Parathyroid adenoma (tissue), 2 donors: Measurements from ENCODE around the gene SRP68.
"Not testable (repeated sequence)": the region's sequence is repeated elsewhere in the genome, so short reads cannot be mapped to it uniquely, and the experiment has no call there.

Source experiments
- H2AFZ ChIP-seq: fragments of 300-600 bp; sonication (generic); one replicate; pipeline ENCODE4 v1.7.0; 2017; ENCODE audit warnings: antibody characterized with exemption, mild to moderate bottlenecking
- H3K27ac ChIP-seq: fragments of 300-600 bp; sonication (generic); one replicate; pipeline ENCODE4 v1.7.0; 2017
- H3K27me3 ChIP-seq: fragments of 300-600 bp; sonication (generic); one replicate; pipeline ENCODE4 v1.7.0; 2017; ENCODE audit warnings: low read length; ENCODE audit not compliant: control insufficient read depth, insufficient read depth
- H3K36me3 ChIP-seq: fragments of 300-600 bp; sonication (generic); one replicate; pipeline ENCODE4 v1.7.0; 2017; ENCODE audit warnings: low read length; ENCODE audit not compliant: control insufficient read depth, insufficient read depth
- H3K4me1 ChIP-seq: fragments of 300-600 bp; sonication (generic); one replicate; pipeline ENCODE4 v1.7.0; 2017; ENCODE audit warnings: control low read depth
- H3K4me2 ChIP-seq: fragments of 300-600 bp; sonication (generic); one replicate; pipeline ENCODE4 v1.7.0; 2017; ENCODE audit warnings: low read length
- H3K4me3 ChIP-seq: fragments of 300-600 bp; sonication (generic); one replicate; pipeline ENCODE4 v1.7.0; 2017; ENCODE audit warnings: low read depth, low read length
- H3K79me2 ChIP-seq: fragments of 300-600 bp; sonication (generic); one replicate; pipeline ENCODE4 v1.7.0; 2017; ENCODE audit warnings: control low read depth
- H3K9ac ChIP-seq: fragments of 300-600 bp; sonication (generic); one replicate; pipeline ENCODE4 v1.7.0; 2017; ENCODE audit warnings: mild to moderate bottlenecking
- H3K9me3 ChIP-seq: fragments of 300-600 bp; sonication (generic); one replicate; pipeline ENCODE4 v1.7.0; 2017; ENCODE audit warnings: low read length; ENCODE audit not compliant: control insufficient read depth
- CTCF ChIP-seq: fragments of 300-600 bp; sonication (generic); IDR thresholded peaks from one replicate; pipeline ENCODE4 v1.7.0; 2017; ENCODE audit warnings: antibody characterized with exemption, mild to moderate bottlenecking
- donor health status: primary hyperparathyroidism.

Gene SRP68

GRCh38 chr17:76071531-76072147, 678 bp downstream of the SRP68 start:
- H3K79me2 ChIP-seq = peaks cover 15% of the 10 kb centered on the region
- peak overlapping the region; percentile 89 for H3K4me3 ChIP-seq
- H3K4me1 ChIP-seq = peaks cover 22% of the 10 kb centered on the region
- H3K9ac ChIP-seq = peak overlapping the region; percentile 37
- TF ChIP-seq CTCF = no peak
- H3K27me3 ChIP-seq = peaks cover 3% of the 10 kb centered on the region
- H3K9me3 ChIP-seq = no peaks in the 10 kb centered on the region
- peak overlapping the region; percentile 99 for H3K4me2 ChIP-seq
- no peak overlapping the region for H3K27ac ChIP-seq
- no peaks in the 10 kb centered on the region for H3K36me3 ChIP-seq
- peak overlapping the region; percentile 100 for H2AFZ ChIP-seq

DNA sequence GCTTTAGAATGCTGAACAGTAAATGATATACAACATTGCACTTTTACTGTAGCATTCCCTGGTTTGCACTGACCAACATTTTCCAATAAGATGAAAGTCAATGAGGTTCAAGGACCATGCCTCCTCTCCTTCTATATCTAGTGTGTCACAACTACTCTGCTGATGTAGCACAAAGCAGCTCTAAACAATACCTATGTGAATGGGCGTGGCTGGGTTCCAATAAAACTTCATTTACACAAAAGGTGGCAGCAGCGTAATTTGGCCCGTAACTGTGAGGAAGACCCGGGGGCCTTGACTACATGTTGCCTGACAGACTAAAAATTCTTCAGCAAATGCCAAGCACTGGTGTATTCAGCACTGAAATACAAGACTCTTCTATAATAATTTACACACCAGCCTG, 6.5 kb downstream of the SRP68 start:
- no peak for TF ChIP-seq CTCF
- H3K36me3 ChIP-seq = no peaks in the 10 kb centered on the region
- H2AFZ ChIP-seq = no peak overlapping the region

DNA sequence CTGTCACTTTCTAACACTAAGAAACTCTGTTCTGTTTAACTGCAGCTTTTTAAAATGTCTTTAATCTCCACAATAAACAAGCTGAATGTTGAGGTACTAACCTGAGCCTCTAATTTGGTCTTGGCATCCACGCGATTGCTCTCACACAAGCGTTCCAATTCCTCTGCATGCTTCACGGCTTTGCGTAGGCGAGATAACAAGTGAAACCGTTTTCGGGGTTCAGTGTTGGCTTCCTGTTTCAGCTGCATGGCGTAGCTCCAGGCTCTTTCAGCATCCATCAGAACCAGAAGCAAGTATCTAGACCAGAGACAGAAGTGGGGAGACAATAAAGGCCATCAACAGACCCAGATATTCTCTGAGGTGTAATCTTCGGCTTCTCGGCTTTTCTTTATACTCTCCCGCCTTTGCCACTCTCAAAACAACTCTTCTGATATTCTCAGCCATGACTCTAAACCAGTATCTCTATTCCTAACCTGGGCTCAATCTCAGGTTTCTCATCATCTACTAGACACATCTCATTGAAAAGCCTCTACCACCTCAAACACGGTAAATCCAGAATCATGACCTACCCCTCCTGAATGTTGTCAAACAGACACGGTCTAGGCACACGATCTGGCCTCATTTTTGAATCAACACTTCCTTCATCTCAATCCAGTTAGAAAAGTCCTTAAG, 8.3 kb downstream of the SRP68 start:
- no peak for TF ChIP-seq CTCF
- H3K9me3 ChIP-seq = no peaks in the 10 kb centered on the region
- no peaks in the 10 kb centered on the region for H3K4me1 ChIP-seq
- no peak overlapping the region for H2AFZ ChIP-seq
- H3K27me3 ChIP-seq = no peaks in the 10 kb centered on the region
- H3K79me2 ChIP-seq = no peaks in the 10 kb centered on the region
- no peak overlapping the region for H3K4me3 ChIP-seq
- H3K36me3 ChIP-seq = no peaks in the 10 kb centered on the region
- H3K27ac ChIP-seq = no peak overlapping the region
- no peak overlapping the region for H3K9ac ChIP-seq
- H3K4me2 ChIP-seq = no peak overlapping the region

More for the DNA sequence above, 6.5 kb downstream of the SRP68 start:
- Histone ChIP-seq H3K9me3 (no peaks in the 10 kb centered on the region), H3K9ac (no peak overlapping the region), H3K4me3 (no peak overlapping the region), H3K27ac (no peak overlapping the region), H3K27me3 (no peaks in the 10 kb centered on the region), H3K79me2 (peaks cover 5% of the 10 kb centered on the region), H3K4me2 (no peak overlapping the region), H3K4me1 (peaks cover 5% of the 10 kb centered on the region)

DNA sequence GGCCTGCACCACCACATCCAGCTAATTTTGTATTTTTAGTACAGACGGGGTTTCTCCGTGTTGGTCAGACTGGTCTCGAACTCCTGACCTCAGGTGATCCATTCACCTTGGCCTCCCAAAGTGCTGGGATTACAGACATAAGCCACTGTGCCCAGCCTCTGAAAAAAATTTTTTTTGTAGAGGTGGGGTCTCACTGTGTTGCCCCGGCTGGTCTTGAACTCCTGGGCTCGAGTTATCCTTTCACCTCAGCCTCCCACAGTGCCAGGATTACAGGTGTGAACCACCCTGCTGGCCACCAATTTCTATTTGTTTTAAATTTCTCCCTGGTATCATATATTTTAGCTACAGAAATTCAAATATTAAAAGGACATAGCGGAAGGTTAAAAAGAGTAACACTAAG, 14.1 kb downstream of the SRP68 start:
- H3K27ac ChIP-seq, H3K4me1 ChIP-seq, H3K9me3 ChIP-seq, H3K4me3 ChIP-seq, H3K9ac ChIP-seq, H3K4me2 ChIP-seq, H3K36me3 ChIP-seq, H3K27me3 ChIP-seq, H2AFZ ChIP-seq: not testable (repeated sequence)
- H3K79me2 ChIP-seq = peaks cover 12% of the 10 kb centered on the region

DNA sequence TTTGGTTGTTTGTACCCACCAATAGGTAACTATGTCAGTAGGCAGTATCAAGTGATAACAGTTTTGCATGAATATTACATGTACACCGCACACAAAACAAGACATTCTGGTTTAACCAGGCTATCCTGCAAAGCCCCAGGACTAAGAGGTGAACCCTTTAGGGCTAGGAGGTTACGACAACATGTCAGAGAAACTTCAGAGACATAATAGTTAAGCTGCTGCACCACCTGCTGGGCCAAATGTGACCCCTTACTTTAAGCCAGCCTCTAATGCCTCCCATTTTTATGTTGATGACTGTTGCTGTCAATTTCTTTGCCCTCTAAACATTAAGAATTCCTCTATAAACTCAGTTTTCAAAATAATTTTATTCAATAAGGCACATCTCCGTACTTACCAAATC, 15.4 kb downstream of the SRP68 start:
- Histone ChIP-seq H3K36me3 (no peaks in the 10 kb centered on the region), H3K9me3 (no peaks in the 10 kb centered on the region), H3K27me3 (no peaks in the 10 kb centered on the region)

More for the DNA sequence above, 15.4 kb downstream of the SRP68 start:
- Histone ChIP-seq H3K4me1 (no peaks in the 10 kb centered on the region), H3K27ac (no peak overlapping the region), H3K9ac (no peak overlapping the region), H3K4me3 (no peak overlapping the region), H2AFZ (no peak overlapping the region), H3K4me2 (no peak overlapping the region), H3K79me2 (peaks cover 12% of the 10 kb centered on the region)
- TF ChIP-seq CTCF = no peak
